Choroid plexus epithelial cell (primary cell): ENCODE measurements around the gene CHD6.

ENCODE experiments used
- DNase-seq: peaks from one replicate; pipeline ENCODE4 v3.0.0-alpha.2; 2010; ENCODE audit warnings: low read depth
- H3K4me3 ChIP-seq: 2 replicates; pipeline ENCODE4 v1.5.1; 2011; ENCODE audit warnings: low read depth, mild to moderate bottlenecking, control low read depth, low read length, moderate library complexity
- TF ChIP-seq, protein P1 (sequence below): conservative IDR thresholded peaks from 2 replicates; pipeline ENCODE4 v1.5.1; 2011; ENCODE audit warnings: low read depth, mild to moderate bottlenecking, control low read depth, inconsistent platforms, low read length, moderate library complexity

The CHD6 gene

DNA sequence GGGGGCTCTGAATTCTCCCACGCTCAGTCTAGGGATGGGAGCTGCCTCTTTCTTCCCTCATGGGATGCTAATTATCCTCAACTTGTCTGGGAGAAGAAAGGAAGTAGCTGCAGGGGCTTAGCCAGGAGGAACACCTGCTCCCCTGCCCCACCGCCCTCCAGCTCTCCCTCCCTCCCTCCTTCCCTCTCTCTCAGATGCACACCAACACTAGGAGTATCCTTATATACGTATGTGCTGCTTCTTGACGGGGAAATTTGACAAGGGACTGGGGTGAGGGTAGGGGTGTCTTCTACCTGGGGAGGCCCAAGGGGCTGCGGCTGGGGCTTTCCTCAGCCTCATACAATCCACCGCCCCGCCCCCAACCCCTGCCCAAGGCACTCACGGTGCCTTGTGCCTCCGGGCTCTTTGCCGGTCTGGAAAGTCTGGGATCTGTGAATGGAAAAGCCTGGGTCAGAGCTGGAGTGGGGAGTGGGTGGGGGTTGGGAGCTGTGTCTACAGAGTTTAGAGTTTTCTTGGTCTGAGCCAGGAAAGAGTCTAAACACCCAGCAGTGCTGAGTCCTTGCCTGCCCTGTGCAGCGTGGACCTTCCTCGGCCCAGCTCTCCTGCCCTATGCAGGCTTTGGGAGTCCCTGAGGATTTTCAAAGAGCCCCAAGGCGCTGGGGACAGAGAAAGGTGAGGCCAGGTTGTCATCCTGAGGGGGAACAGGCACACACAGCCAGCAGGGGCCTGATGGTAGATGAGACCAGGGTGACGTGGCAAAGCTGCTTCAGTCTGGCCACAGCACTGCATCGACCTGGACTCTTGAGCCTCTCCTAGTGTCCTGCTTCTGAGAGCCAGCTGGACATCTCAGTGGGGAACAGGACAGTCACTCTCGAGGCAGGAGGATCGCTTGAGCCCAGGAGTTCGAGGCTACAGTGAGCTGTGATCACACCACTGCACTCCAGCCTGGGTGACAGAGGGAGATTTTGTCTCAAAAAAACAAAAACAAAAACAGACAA lies 222.2 kb downstream of the CHD6 start:
- no peak for DNase-seq
- TF ChIP-seq, protein P1, sequence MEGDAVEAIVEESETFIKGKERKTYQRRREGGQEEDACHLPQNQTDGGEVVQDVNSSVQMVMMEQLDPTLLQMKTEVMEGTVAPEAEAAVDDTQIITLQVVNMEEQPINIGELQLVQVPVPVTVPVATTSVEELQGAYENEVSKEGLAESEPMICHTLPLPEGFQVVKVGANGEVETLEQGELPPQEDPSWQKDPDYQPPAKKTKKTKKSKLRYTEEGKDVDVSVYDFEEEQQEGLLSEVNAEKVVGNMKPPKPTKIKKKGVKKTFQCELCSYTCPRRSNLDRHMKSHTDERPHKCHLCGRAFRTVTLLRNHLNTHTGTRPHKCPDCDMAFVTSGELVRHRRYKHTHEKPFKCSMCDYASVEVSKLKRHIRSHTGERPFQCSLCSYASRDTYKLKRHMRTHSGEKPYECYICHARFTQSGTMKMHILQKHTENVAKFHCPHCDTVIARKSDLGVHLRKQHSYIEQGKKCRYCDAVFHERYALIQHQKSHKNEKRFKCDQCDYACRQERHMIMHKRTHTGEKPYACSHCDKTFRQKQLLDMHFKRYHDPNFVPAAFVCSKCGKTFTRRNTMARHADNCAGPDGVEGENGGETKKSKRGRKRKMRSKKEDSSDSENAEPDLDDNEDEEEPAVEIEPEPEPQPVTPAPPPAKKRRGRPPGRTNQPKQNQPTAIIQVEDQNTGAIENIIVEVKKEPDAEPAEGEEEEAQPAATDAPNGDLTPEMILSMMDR = no peak
- no peak overlapping the region for H3K4me3 ChIP-seq

DNA sequence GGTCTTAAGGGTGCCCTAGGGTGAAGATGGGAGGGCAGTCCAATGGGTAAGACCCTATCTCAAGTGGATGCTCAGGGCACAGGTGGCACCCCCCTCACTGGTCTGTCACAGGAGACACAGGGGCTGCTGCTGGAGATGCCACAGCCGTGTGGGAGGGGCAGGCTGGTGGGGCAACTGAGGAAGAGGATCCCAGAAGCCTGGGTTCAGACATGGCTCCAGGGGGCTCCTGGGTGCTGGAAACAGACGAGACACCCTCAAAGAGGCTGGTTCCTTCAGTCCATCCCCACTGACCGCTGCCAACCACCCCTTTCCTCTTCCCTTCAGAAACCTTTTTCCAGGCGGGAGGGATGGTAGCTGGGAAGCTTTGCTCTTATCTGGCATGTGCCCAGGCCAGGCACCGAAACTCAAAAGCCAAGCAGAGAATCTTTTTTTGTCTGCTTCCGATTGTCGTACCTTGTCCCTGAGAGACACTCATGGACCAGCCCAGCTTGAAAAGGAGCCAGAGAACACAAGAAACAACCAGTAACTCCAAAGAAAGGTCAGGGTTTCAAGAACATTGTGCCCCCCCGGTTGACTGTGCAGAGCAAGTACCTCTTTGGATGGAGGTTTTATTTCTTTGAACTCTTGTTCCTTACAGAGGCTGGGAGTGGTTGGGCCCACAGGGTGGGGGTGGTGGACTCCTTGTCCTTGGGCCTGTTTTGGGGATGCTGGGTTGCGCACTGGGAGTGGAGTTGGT lies 223.1 kb downstream of the CHD6 start:
- TF ChIP-seq, protein P1 = no peak
- no peak for DNase-seq
- no peak overlapping the region for H3K4me3 ChIP-seq

DNA sequence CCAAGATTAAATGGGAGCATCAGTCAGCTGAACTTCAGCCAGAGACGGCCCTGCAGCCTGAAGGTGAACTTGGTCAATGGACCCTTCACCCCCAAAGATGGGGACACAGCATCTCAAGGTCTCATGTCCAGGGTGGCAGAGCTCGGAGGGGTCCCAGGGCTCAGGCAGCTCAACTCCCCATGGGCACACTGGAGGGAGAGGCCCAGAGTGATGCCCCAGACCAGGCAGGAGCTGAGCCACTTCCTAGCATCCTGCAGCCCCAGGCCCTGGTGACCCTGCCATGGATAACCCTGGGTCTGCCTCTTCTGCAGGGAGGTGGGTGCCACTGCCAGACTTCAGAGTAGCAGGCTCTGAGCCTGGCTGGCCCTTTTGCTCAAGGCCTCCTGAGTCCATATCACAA lies 224.1 kb downstream of the CHD6 start:
- TF ChIP-seq, protein P1 = no peak
- H3K4me3 ChIP-seq = no peak overlapping the region
- no peak for DNase-seq

DNA sequence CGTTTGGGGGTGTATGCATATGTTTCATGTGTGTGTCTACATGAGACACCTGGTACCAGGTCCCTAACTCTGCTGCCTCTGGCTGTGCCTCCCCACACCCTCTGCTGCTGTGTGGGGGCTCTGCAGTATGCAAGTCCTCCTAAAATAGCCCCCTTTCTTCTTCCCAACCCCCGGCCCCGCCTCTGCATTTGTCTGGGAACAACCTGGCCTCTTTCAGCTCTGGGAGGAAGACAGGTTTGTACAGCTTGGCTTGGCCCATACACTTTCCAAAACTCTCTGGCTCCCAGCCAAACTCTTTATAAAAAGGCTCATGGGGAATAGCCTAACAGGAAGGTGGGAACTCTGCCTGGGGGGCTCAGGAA lies 224.5 kb downstream of the CHD6 start:
- no peak for DNase-seq
- TF ChIP-seq, protein P1 = no peak
- H3K4me3 ChIP-seq = no peak overlapping the region

DNA sequence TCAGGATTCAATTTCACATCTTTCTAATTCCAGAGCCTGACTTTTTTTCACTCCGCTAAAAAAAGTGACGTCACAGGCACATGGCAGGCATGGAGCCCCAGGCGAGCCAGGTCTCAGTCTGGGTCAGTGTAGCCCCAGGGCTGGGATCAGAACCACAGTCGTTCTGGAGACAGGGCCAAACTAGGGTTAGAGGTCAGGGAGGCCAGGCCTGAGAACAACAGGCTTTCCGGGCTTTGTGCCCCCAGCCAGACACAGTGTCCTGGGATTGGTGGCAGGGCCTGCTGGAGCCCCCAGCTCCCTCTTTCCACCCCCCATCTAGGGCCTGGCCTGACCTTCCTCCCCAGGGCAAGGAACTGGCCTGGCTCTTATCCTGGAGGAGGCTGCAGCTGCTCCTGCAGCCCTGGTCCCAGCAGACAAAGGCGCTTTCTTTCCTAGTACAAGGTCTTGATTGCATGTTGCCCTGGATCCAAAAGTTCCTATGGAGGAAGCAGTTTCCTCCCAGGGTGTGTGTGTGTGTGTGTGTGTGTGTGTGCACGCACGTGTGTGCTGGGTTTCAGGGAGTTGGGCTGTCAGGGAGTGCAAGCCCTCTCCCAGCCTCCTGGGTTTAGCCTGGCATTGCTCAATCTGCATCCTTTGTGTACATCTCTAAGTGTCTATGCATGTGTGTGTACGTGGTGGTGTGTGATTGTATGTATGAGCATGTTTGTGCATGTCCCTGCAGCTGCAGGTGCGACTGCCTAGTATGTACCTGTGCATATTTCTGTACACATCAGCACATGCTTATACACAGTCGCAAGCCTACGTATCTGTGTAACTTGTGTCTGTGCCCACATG lies 225.1 kb downstream of the CHD6 start:
- peak; percentile 42 for DNase-seq
- H3K4me3 ChIP-seq = no peak overlapping the region

DNA sequence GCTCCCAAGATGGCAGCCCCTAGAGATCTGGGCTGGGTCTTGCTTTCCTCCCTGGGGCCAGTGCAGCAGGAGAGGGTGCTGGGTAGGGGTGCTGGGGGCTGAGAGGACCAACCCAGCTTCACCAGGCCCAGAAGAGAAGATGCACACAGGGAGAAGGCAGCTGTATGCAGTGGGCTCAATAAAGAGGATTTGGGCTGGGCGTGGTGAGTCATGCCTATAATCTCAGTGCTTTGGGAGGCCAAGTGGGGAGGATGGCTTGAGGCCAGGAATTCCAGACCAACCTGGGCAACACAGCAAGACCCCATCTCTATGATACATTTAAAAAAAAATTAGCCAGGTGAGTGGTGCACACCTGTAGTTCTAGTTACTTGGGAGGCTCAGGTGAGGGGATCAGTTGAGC lies 225.9 kb downstream of the CHD6 start:
- TF ChIP-seq, protein P1 = no peak
- H3K4me3 ChIP-seq = no peak overlapping the region
- no peak for DNase-seq

More for the DNA sequence above, 225.1 kb downstream of the CHD6 start:
- TF ChIP-seq, protein P1 = no peak
